SK-N-SH (cell line): Measurements from ENCODE around the gene SMAD4. TPM values are rescaled to one million over a fixed set of nuclear protein-coding genes. Genes with fewer than 3 reads are reported as not detected.
"Not testable (repeated sequence)": the region's sequence is repeated elsewhere in the genome, so short reads cannot be mapped to it uniquely, and the experiment has no call there.

ENCODE experiments used
- CTCF ChIA-PET: fragments of 300-600, 350-600 bp; formaldehyde crosslinking; extraction: SDS; loops from one replicate; lab custom pipeline; 2021; lab: Yijun Ruan, JAX
- POLR2A ChIA-PET: fragments of 350-600 bp; sonication (Branson Sonifier 250); formaldehyde crosslinking; extraction: SDS; loops from one replicate; lab custom pipeline; 2020; ENCODE audit warnings: antibody characterized with exemption, inconsistent platforms; lab: Yijun Ruan, JAX
- DNase-seq: peaks from one replicate; pipeline ENCODE4 v3.0.0; 2012
- H2AFZ ChIP-seq: fragments of 200-600 bp; sonication (generic); 2 replicates; pipeline ENCODE4 v1.8.1; 2016; ENCODE audit warnings: antibody characterized with exemption, mild to moderate bottlenecking, low read depth
- H3F3A ChIP-seq: fragments of 200-600 bp; sonication (generic); replicated peaks from 2 replicates; pipeline ENCODE3; 2016; ENCODE audit warnings: antibody characterized with exemption, mild to moderate bottlenecking; ENCODE audit not compliant: insufficient read depth
- H3K27ac ChIP-seq, 2 experiments: fragments of 200-500 bp in 1 of 2; fragments of 200-600 bp in 1 of 2; sonication (Bioruptor generic) in 1 of 2; sonication (generic), shearing (Covaris generic) in 1 of 2; 2 replicates each; pipeline versions ENCODE4 v1.5.1 to v1.6.1; 2014 to 2016; ENCODE audit warnings: low read depth in 2 of 2, inconsistent platforms in 1 of 2, low read length in 1 of 2, mild to moderate bottlenecking in 1 of 2, mixed read lengths in 1 of 2
- H3K27me3 ChIP-seq: fragments of 200-600 bp; sonication (generic), shearing (Covaris generic); 2 replicates; pipeline ENCODE4 v1.6.1; 2016; ENCODE audit warnings: mixed run types; ENCODE audit not compliant: insufficient read depth
- H3K36me3 ChIP-seq, 2 experiments: fragments of 200-500 bp in 1 of 2; fragments of 200-600 bp in 1 of 2; sonication (Bioruptor generic) in 1 of 2; sonication (generic) in 1 of 2; replicated peaks in 1 of 2; 2 replicates each; pipeline versions ENCODE3 to v1.5.1; 2014 to 2016; ENCODE audit warnings: low read length in 1 of 2, mild to moderate bottlenecking in 1 of 2; ENCODE audit not compliant: insufficient read depth in 2 of 2, control insufficient read depth in 1 of 2
- H3K4me1 ChIP-seq, 2 experiments: fragments of 200-500 bp in 1 of 2; fragments of 200-600 bp in 1 of 2; sonication (Bioruptor generic) in 1 of 2; sonication (generic), shearing (Covaris generic) in 1 of 2; 2 replicates each; pipeline versions ENCODE4 v1.5.1 to v1.6.1; 2014 to 2016; ENCODE audit warnings: low read depth in 1 of 2, low read length in 1 of 2, mixed run types in 1 of 2; ENCODE audit not compliant: insufficient read depth in 2 of 2, control insufficient read depth in 1 of 2
- H3K4me2 ChIP-seq: fragments of 200-600 bp; sonication (generic), shearing (Covaris generic); 2 replicates; pipeline ENCODE4 v1.6.1; 2017; ENCODE audit warnings: mixed run types
- H3K4me3 ChIP-seq, 2 experiments: fragments of 200-500 bp in 1 of 2; fragments of 200-600 bp in 1 of 2; sonication (Bioruptor generic) in 1 of 2; sonication (generic), shearing (Covaris generic) in 1 of 2; 2 replicates each; pipeline versions ENCODE4 v1.5.1 to v1.8.1; 2014 to 2016; ENCODE audit warnings: low read depth in 2 of 2, inconsistent platforms in 1 of 2, low read length in 1 of 2, mild to moderate bottlenecking in 1 of 2, mixed read lengths in 1 of 2, moderate library complexity in 1 of 2
- H3K79me2 ChIP-seq: fragments of 200-600 bp; sonication (generic); 2 replicates; pipeline ENCODE4 v1.8.1; 2017; ENCODE audit warnings: mild to moderate bottlenecking; ENCODE audit not compliant: insufficient read depth
- H3K9ac ChIP-seq: fragments of 200-600 bp; sonication (generic); 2 replicates; pipeline ENCODE4 v1.6.1; 2017; ENCODE audit warnings: mixed run types
- H3K9me2 ChIP-seq: fragments of 200-600 bp; sonication (generic); 2 replicates; pipeline ENCODE4 v1.6.1; 2017; ENCODE audit warnings: mixed run types
- H3K9me3 ChIP-seq: fragments of 200-600 bp; sonication (generic); 2 replicates; pipeline ENCODE4 v1.6.1; 2017; ENCODE audit warnings: mixed run types, mild to moderate bottlenecking, moderate library complexity
- H4K20me1 ChIP-seq: fragments of 200-600 bp; sonication (generic); 2 replicates; pipeline ENCODE4 v1.6.1; 2017; ENCODE audit warnings: mild to moderate bottlenecking, mixed run types; ENCODE audit not compliant: insufficient read depth
- ELF1 ChIP-seq: IDR thresholded peaks from 2 replicates; pipeline ENCODE4 v1.4.0; 2012
- GATA2 ChIP-seq: sonication (generic); formaldehyde crosslinking; IDR thresholded peaks from 2 replicates; pipeline ENCODE4 v1.5.0; 2020; ENCODE audit warnings: mild to moderate bottlenecking, missing genetic modification reagents
- JUND ChIP-seq: IDR thresholded peaks from 2 replicates; pipeline ENCODE4 v1.4.0; 2012
- MAX ChIP-seq: IDR thresholded peaks from 2 replicates; pipeline ENCODE4 v1.4.0; 2012; ENCODE audit warnings: low read depth
- MXI1 ChIP-seq: IDR thresholded peaks from 2 replicates; pipeline ENCODE4 v1.6.1; 2012; ENCODE audit warnings: mild to moderate bottlenecking, low read depth, low read length, improper control_type of control experiment
- RFX5 ChIP-seq: IDR thresholded peaks from 2 replicates; pipeline ENCODE4 v1.6.1; 2012; ENCODE audit warnings: mild to moderate bottlenecking, improper control_type of control experiment, low read length
- TAF1 ChIP-seq: IDR thresholded peaks from 2 replicates; pipeline ENCODE4 v1.6.1; 2012; ENCODE audit warnings: low read depth, mild to moderate bottlenecking, low read length, moderate library complexity, borderline replicate concordance
- TCF12 ChIP-seq: IDR thresholded peaks from 2 replicates; pipeline ENCODE4 v1.4.0; 2012
- TEAD4 ChIP-seq: IDR thresholded peaks from 2 replicates; pipeline ENCODE4 v1.4.0; 2012; ENCODE audit warnings: mild to moderate bottlenecking, borderline replicate concordance; ENCODE audit not compliant: insufficient read depth
- USF1 ChIP-seq: IDR thresholded peaks from 2 replicates; pipeline ENCODE4 v1.4.0; 2012; ENCODE audit warnings: low read depth, borderline replicate concordance
- USF2 ChIP-seq: fragments of 150-350 bp; IDR thresholded peaks from 2 replicates; pipeline ENCODE4 v1.6.1; 2017; ENCODE audit warnings: antibody characterized with exemption, low read length, low read depth, borderline replicate concordance
- WGBS: methylation state at CpG from one replicate; pipeline ENCODE4 v1.1.6; 2017; ENCODE audit warnings: low lambda C conversion rate; 5-methylcytosine and 5-hydroxymethylcytosine counted together
- polyA plus RNA-seq, 3 experiments: library from polyadenylated mRNA; depleted of rRNA; stranded (reverse); fragments of >200 nt; gene quantifications; 2 replicates each; pipeline ENCODE4 v1.2.3, GENCODE V29; 2012

Gene SMAD4
- polyA plus RNA-seq, 1 of the 3 experiments (the other 2 are of a cell fraction), result 43.3 TPM

DNA sequence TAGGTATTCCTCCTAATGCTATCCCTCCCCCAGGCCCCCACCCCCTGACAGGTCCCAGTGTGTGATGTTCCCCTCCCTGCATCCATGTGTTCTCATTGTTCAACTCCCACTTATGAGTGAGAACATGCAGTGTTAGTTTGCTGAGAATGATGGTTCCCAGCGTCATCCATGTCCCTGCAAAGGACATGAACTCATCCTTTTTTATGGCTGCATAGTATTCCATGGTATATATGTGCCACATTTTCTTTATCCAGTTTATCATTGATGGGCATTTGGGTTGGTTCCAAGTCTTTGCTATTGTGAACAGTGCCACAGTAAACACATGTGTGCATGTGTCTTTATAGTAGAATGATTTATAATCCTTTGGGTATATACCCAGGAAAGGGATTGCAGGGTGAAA, 63.0 kb downstream of the SMAD4 start:
- H3K36me3 ChIP-seq, DNase-seq, H2AFZ ChIP-seq, CTCF ChIA-PET, H3K4me1 ChIP-seq, H3K79me2 ChIP-seq, H3K27me3 ChIP-seq, H4K20me1 ChIP-seq, H3K9ac ChIP-seq, H3K4me2 ChIP-seq, H3K9me3 ChIP-seq, H3K4me3 ChIP-seq, POLR2A ChIA-PET, H3K27ac ChIP-seq, H3K9me2 ChIP-seq: not testable (repeated sequence)
- WGBS, result 54% methylated on average over 1 of the region's 1 CpG
- H3F3A ChIP-seq, result peaks cover 18% of the 10 kb centered on the region

GRCh38 chr18:51097021-51097822, 67.2 kb downstream of the SMAD4 start:
- Histone ChIP-seq H4K20me1 (no peaks in the 10 kb centered on the region), H3K4me1 (no peaks in the 10 kb centered on the region), H3K9me2 (no peaks in the 10 kb centered on the region), H3K36me3 (no peaks in the 10 kb centered on the region), H3K27ac (no peak overlapping the region), H2AFZ (no peak overlapping the region), H3K9ac (no peak overlapping the region), H3K79me2 (no peaks in the 10 kb centered on the region), H3K9me3 (no peaks in the 10 kb centered on the region), H3K4me2 (no peak overlapping the region), H3K4me3 (no peak overlapping the region), H3F3A (no peaks in the 10 kb centered on the region), H3K27me3 (no peaks in the 10 kb centered on the region)
- CTCF ChIA-PET, result interaction anchor here (1.0 kb wide), 2 partner anchors 8 to 13 kb away, joined by 5 to 7 read pairs; no protein-coding TSS in a partner anchor
- 67% methylated on average over 6 of the region's 6 CpGs for WGBS
- no peak for DNase-seq
- no peak for TF ChIP-seq USF2
- TF ChIP-seq ELF1, result no peak
- TF ChIP-seq JUND, result no peak
- TF ChIP-seq TEAD4, result no peak
- no peak for TF ChIP-seq MXI1
- TF ChIP-seq USF1, result no peak
- TF ChIP-seq GATA2, result no peak
- TF ChIP-seq TCF12, result no peak
- no peak for TF ChIP-seq RFX5
- TF ChIP-seq TAF1, result no peak
- TF ChIP-seq MAX, result no peak
- POLR2A ChIA-PET, result interaction anchor here (0.5 kb wide), 1 partner anchor 9 kb away, joined by 3 read pairs; no protein-coding TSS in a partner anchor
